Activated CD8-positive, alpha-beta memory T cell treated with anti-CD3 and anti-CD28 coated beads, Interleukin-2, amount 50 U/mL, for 4 hours (primary cell): Measurements from ENCODE around the gene FDX2.

Experiments used
- DNase-seq: peaks from one replicate; pipeline ENCODE4 v3.0.0-alpha.2; 2020

The FDX2 gene

GRCh38 chr19:10332158-10332964 is 16.5 kb upstream of the FDX2 start:
- DNase-seq = no peak

DNA sequence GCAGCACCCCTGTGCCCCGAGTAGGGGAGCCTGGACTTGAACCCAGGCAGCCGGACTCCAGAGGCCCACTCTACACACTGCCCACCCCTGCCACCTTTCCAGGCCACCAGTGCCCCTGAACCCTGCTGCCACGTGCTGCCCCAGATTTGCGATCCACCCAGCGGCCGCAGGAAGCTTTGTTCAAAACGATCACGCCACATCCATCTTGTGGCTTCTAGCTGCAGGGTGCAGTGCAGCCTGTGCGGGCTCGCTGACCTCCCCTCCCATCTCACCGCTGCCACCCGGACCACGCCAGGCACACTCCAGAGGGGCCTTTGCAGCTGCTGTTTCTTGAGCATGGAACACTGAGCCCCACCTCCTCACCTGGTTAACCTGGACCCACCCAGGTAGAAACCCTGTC is 13.7 kb upstream of the FDX2 start:
- no peak for DNase-seq

DNA sequence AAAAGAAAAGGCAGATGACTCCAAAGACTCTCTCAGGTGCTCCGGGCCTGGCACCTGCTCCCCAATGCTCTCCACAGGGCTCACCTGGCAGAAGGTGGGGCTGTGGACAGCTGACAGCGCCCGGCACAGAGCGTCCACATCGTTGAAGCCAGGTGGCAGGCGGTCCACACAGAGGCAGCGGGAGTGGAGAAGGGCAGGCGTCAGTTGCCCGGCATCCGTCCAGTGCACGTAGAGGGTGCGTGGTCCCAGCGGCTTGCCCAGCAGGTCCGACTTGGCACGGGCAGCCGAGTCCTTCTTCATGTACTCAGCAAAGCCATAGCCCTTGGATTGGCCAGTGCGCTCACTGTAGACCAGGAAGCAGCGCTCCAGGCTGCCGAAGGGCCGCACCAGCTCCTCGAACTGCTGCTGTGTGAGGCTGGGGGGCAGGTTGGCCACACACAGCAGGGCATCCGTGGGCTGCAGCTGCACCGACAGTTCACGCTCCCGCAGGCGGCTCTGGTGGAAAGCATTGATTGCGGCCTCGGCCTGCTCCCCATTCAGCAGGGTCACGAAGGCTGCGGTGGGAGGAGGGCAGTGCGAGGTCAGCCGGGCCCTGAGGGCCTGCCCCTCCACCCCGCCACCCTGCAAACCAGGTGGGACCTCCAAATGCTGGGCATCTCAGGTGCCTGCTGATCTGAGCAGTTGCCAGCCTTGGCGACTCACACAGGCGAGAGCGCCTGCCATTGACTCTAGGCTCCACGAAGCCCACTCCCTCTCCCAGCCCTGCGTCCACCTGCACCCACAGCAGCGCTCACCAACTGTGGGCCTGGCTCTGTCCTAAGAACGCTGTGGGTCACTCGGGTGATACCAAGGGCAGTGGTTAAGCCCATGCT is 13.0 kb upstream of the FDX2 start:
- DNase-seq = no peak

- no peak for DNase-seq
Measured at GRCh38 chr19:10327793-10328192, 12.0 kb upstream of the FDX2 start.

DNA sequence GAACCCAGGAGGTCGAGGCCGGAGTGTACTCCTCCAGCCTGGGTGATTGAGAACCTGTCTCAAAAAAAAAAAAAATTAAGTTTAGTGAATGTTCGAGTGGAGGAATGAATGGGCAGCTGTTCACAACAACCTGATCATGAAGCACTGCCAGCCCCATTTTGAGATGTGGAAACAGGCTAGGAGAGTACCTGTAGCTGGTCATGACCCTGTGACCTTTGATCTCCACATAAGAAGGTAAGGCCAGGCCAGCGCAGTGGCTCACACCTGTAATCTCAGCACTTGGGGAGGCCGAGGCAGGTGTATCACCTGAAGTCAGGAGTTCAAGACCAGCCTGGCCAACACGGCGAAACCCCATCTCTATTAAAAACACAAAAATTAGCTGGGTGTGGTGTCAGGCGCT is 9.9 kb upstream of the FDX2 start:
- DNase-seq = no peak

DNA sequence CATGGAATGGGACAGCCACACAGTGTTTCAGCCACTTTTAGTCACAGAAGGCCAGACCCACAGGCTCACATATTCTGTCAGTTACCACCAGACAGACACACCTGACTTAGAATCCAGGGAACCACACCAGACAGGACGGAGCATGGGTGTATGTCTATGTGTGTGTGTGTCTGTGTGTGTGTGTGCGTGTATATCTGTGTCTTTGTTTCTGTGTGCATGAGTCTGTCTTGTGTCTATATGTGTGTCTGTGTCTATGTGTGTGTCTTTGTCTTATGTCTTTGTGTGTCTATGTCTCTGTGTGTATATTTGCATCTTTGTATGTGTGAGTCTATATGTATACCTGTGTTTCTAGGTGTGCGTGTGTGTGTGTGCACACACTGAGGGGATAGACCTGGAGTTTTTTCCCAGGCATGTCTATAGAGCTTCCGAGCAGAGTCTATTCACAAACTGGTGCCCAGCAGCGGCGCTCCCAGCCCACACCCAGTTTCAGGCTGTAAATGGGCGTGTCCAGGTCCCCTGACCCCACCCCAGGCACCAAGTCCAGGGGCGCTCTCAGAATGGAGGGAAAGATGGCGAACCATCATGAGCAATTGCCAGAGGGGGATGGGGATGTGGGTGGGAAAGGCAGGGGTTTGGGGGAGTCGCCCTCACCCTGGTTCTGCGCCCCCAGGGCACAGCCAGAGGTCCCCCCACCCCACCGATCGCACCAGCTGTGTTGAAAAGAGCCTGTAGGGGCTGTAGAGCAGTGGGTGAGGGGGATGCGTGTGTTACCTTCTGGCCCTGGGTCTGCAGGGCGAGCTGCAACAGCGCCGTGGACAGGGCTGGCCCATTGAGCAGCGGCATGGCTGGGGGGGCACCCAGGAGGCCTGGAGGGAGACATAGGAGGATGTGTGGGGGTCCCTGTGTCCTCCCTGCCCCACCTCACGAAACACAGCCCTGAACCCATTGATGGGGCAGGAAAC is 6.3 kb upstream of the FDX2 start:
- no peak for DNase-seq

DNA sequence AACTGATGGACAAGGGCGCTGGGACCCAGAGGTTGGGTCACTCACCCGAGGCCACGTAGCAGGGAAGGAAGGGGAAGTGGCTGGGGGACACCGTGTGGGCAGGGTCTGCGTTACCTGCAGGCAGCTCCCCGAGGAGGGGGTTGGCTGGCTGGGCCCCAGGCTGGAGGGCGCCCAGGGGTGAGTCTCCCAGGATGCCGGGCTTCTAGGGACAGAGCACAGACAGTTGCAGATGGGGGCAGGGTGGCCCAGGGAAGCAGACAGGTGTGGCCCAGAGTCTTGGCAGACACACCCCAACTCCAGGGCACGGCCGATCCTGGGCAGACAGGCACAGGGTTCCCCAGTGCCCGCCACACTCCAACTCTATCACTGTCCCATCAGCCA is 5.6 kb upstream of the FDX2 start:
- DNase-seq = no peak

GRCh38 chr19:10320602-10321416 is 5.0 kb upstream of the FDX2 start:
- DNase-seq = no peak

DNA sequence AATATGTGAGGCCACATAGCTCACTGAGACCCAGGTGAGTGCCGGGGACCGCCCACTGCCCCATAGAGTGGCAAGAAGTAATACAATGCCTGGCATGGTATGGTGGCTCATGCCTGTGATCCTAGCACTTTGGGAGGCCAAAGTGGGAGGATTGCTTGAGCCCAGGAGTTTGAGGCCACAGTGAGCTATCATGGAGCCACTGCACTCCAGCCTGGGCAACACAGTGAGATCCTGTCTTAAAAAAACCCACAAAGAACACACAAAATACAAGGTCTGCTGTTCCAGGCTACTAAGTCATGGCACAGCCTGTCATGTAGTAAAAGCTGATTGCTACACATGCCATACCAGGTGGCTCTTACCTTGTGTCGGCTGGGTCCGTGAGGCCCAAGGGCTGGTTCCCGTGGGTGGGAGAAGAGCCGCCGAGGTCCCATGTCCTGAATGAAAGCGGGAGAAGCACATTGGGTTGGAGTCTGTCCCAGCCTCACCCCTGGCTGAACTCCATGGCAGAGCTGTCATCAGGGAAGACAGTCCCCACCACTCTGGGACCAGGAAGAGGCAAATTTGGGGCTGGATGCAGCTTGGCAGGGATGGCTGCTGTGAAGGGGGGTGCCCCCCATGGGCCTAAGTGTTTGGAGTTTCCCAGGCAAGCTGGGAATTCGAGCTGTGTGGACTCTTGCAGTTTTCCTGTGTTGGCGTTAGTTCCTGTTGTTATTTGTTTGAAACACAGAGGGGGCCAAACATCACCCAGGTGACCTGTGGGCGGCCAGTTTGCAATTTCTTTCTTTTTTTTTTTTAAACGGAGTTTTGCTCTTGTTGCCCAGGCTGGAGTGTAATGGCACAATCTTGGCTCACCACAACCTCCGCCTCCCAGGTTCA is 3.2 kb upstream of the FDX2 start:
- DNase-seq = no peak

GRCh38 chr19:10317857-10318462 is 2.1 kb upstream of the FDX2 start:
- no peak for DNase-seq

DNA sequence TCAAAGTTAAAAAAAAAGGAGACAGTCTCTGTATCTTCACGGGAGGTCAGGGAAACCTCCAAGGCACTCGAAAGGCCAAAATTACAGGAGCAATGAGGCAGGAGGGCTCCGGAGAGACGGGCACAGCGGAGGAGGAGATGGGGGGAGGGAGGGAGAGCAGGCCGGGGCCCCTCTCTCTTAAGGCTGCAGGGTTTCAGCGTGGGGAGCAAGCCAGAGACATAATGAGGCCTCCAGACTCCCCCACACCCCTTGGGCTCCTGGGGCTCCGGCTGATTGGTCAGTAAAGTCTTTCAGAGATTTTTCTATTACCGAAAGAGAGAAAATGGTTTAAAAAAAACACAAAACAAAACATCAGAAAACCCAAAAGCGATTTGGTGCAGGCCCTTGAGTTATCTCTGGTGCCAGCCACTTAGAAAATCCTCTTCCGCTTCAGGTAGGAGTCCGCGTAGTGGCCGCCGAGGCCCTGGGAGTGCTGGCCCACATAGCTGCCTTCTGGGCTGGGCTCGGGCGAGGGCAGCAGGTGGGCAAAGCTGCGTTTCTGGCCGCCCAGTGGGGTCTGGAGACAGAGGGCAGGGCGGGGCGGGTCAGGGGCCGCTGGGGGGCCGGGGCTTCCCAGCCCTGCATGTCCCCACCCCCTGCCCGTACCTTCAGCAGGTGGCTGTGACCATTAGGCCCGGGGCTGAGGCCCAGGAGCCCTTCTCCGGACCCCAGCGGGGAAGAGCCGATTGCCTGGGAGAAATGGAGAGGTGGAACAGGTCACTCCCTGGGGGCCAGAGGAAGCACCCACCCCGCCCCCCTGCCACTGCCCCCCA is 1.4 kb upstream of the FDX2 start:
- DNase-seq = no peak

GRCh38 chr19:10316229-10317044 is 622 bp upstream of the FDX2 start:
- no peak for DNase-seq

GRCh38 chr19:10309423-10309822 is 6.4 kb downstream of the FDX2 start, which contains the start of gene ZGLP1:
ZGLP1 (minus strand) TSS chr19:10309815.
- no peak for DNase-seq

GRCh38 chr19:10306327-10306726 is 9.5 kb downstream of the FDX2 start:
- no peak for DNase-seq

- DNase-seq = no peak
Measured at GRCh38 chr19:10305139-10305806, 10.5 kb downstream of the FDX2 start.

- DNase-seq = no peak
Measured at GRCh38 chr19:10299545-10300458, 16.0 kb downstream of the FDX2 start.
